Measurements from ENCODE around the gene XRCC5. TPM values are rescaled to one million over a fixed set of nuclear protein-coding genes. Genes with fewer than 3 reads are reported as not detected.

XRCC5 gene
- total RNA-seq, 1 donor from 2014 or later, result 284 TPM

GRCh38 chr2:216070195-216070594 is 39.0 kb upstream of the XRCC5 start:
- Histone ChIP-seq H3K27me3 (ENCODE audit: control insufficient read depth, insufficient read depth, low read length) (no peaks in the 10 kb centered on the region), H3K36me3 (ENCODE audit: control insufficient read depth, insufficient read depth, low read length) (no peaks in the 10 kb centered on the region), H3K4me3 (ENCODE audit: low read depth, low read length) (no peak overlapping the region)
- no peak for DNase-seq (ENCODE audit: low read depth)
- TF ChIP-seq CTCF (IDR thresholded peaks at IDR 0.05; ENCODE audit: insufficient read depth, low read length, poor library complexity, severe bottlenecking), result no peak

GRCh38 chr2:216071111-216071851 is 37.9 kb upstream of the XRCC5 start:
- no peak for DNase-seq (ENCODE audit: low read depth)
- Histone ChIP-seq H3K36me3 (ENCODE audit: control insufficient read depth, insufficient read depth, low read length) (no peaks in the 10 kb centered on the region), H3K27me3 (ENCODE audit: control insufficient read depth, insufficient read depth, low read length) (no peaks in the 10 kb centered on the region), H3K4me3 (ENCODE audit: low read depth, low read length) (no peak overlapping the region)
- TF ChIP-seq CTCF (IDR thresholded peaks at IDR 0.05; ENCODE audit: insufficient read depth, low read length, poor library complexity, severe bottlenecking), result no peak

GRCh38 chr2:216072473-216072872 is 36.7 kb upstream of the XRCC5 start:
- no peak for DNase-seq (ENCODE audit: low read depth)
- H3K27me3 ChIP-seq (ENCODE audit: control insufficient read depth, insufficient read depth, low read length), result no peaks in the 10 kb centered on the region
- H3K4me3 ChIP-seq (ENCODE audit: low read depth, low read length), result no peak overlapping the region
- H3K36me3 ChIP-seq (ENCODE audit: control insufficient read depth, insufficient read depth, low read length), result no peaks in the 10 kb centered on the region
- no peak for TF ChIP-seq CTCF (IDR thresholded peaks at IDR 0.05; ENCODE audit: insufficient read depth, low read length, poor library complexity, severe bottlenecking)

- Histone ChIP-seq H3K36me3 (ENCODE audit: control insufficient read depth, insufficient read depth, low read length) (no peaks in the 10 kb centered on the region), H3K4me3 (ENCODE audit: low read depth, low read length) (no peak overlapping the region), H3K27me3 (ENCODE audit: control insufficient read depth, insufficient read depth, low read length) (no peaks in the 10 kb centered on the region)
- no peak for DNase-seq (ENCODE audit: low read depth)
- TF ChIP-seq CTCF (IDR thresholded peaks at IDR 0.05; ENCODE audit: insufficient read depth, low read length, poor library complexity, severe bottlenecking), result no peak
Measured at GRCh38 chr2:216073773-216074172, 35.4 kb upstream of the XRCC5 start.

- no peaks in the 10 kb centered on the region for H3K36me3 ChIP-seq (ENCODE audit: control insufficient read depth, insufficient read depth, low read length)
- no peak for TF ChIP-seq CTCF (IDR thresholded peaks at IDR 0.05; ENCODE audit: insufficient read depth, low read length, poor library complexity, severe bottlenecking)
- no peak overlapping the region for H3K4me3 ChIP-seq (ENCODE audit: low read depth, low read length)
Measured at GRCh38 chr2:216074380-216074779, 34.8 kb upstream of the XRCC5 start.

GRCh38 chr2:216074794-216075193 is 34.4 kb upstream of the XRCC5 start:
- Histone ChIP-seq H3K27me3 (ENCODE audit: control insufficient read depth, insufficient read depth, low read length) (no peaks in the 10 kb centered on the region), H3K4me3 (ENCODE audit: low read depth, low read length) (no peak overlapping the region), H3K36me3 (ENCODE audit: control insufficient read depth, insufficient read depth, low read length) (no peaks in the 10 kb centered on the region)
- no peak for TF ChIP-seq CTCF (IDR thresholded peaks at IDR 0.05; ENCODE audit: insufficient read depth, low read length, poor library complexity, severe bottlenecking)
- no peak for DNase-seq (ENCODE audit: low read depth)

More at GRCh38 chr2:216074380-216074779, 34.8 kb upstream of the XRCC5 start:
- H3K27me3 ChIP-seq (ENCODE audit: control insufficient read depth, insufficient read depth, low read length), result no peaks in the 10 kb centered on the region
- DNase-seq (ENCODE audit: low read depth), result no peak
